OCI-LY7 (cell line): ENCODE measurements around the gene CIITA. TPM values are rescaled to one million over a fixed set of nuclear protein-coding genes. Genes with fewer than 3 reads are reported as not detected.

Source experiments
- BruUV-seq: library from RNA; stranded (reverse); fragments of 400-500 nt; replicated peaks from 2 replicates; lab custom pipeline; 2021; lab: Mats Ljungman, UMichigan
- CTCF ChIA-PET: fragments of 300-600 bp; sonication (Branson Sonifier 250); formaldehyde crosslinking; loops from one replicate; lab custom pipeline; 2022; ENCODE audit warnings: antibody characterized with exemption; ENCODE audit not compliant: unreplicated experiment; lab: Charles Lee
- POLR2A ChIA-PET: fragments of 300-600 bp; sonication (Branson Sonifier 250); formaldehyde crosslinking; loops from one replicate; lab custom pipeline; 2022; ENCODE audit warnings: antibody characterized with exemption; lab: Charles Lee
- DNase-seq: peaks from one replicate; pipeline ENCODE4 v3.0.0-alpha.2; 2015; ENCODE audit warnings: low spot score
- H2AFZ ChIP-seq: fragments of 200-600 bp; sonication (generic), shearing (Covaris generic); 2 replicates; pipeline ENCODE4 v1.6.1; 2014; ENCODE audit warnings: mild to moderate bottlenecking, antibody characterized with exemption, low read length, moderate library complexity
- H3K27ac ChIP-seq: fragments of 200-600 bp; sonication (generic); 2 replicates; pipeline ENCODE4 v1.5.1; 2014; ENCODE audit warnings: mixed run types, low read depth, mild to moderate bottlenecking, moderate library complexity, low read length, inconsistent platforms; ENCODE audit not compliant: poor library complexity, severe bottlenecking
- H3K36me3 ChIP-seq: fragments of 200-600 bp; sonication (generic); 2 replicates; pipeline ENCODE4 v1.6.1; 2014; ENCODE audit warnings: mild to moderate bottlenecking, antibody characterized with exemption, low read length, moderate library complexity, mixed read lengths; ENCODE audit not compliant: insufficient read depth
- H3K4me1 ChIP-seq: fragments of 200-600 bp; sonication (generic); 2 replicates; pipeline ENCODE4 v1.5.1; 2014; ENCODE audit warnings: mild to moderate bottlenecking, low read length; ENCODE audit not compliant: insufficient read depth, poor library complexity, severe bottlenecking
- H3K4me2 ChIP-seq: fragments of 200-600 bp; sonication (generic); 2 replicates; pipeline ENCODE4 v1.6.1; 2014; ENCODE audit warnings: mild to moderate bottlenecking, low read length
- H3K4me3 ChIP-seq: fragments of 200-600 bp; sonication (generic); 2 replicates; pipeline ENCODE4 v1.5.1; 2014; ENCODE audit warnings: mild to moderate bottlenecking, low read depth, low read length; ENCODE audit not compliant: poor library complexity, severe bottlenecking
- H3K79me2 ChIP-seq: fragments of 200-600 bp; sonication (generic); 2 replicates; pipeline ENCODE4 v1.6.1; 2016; ENCODE audit warnings: low read depth, mild to moderate bottlenecking, low read length, moderate library complexity, mixed read lengths; ENCODE audit not compliant: insufficient read depth
- H3K9me2 ChIP-seq: fragments of 200-600 bp; sonication (generic); 2 replicates; pipeline ENCODE4 v1.6.1; 2016; ENCODE audit warnings: mild to moderate bottlenecking, low read length, mixed read lengths; ENCODE audit not compliant: insufficient read depth
- H3K9me3 ChIP-seq: fragments of 200-600 bp; sonication (generic); 2 replicates; pipeline ENCODE4 v1.6.1; 2014; ENCODE audit warnings: mild to moderate bottlenecking, mixed run types, low read length, mixed read lengths
- H4K20me1 ChIP-seq: fragments of 200-600 bp; sonication (generic); 2 replicates; pipeline ENCODE4 v1.6.1; 2014; ENCODE audit warnings: mild to moderate bottlenecking, antibody characterized with exemption, low read length, moderate library complexity, mixed read lengths; ENCODE audit not compliant: insufficient read depth
- CTCF ChIP-seq: fragments of 200-600 bp; sonication (generic); conservative IDR thresholded peaks from 2 replicates; pipeline ENCODE4 v1.5.1; 2014; ENCODE audit warnings: mild to moderate bottlenecking, antibody characterized with exemption, low read length, moderate library complexity, mixed read lengths
- EZH2phosphoT487 ChIP-seq: fragments of 200-600 bp; sonication (generic); IDR thresholded peaks from 2 replicates; pipeline ENCODE4 v1.6.1; 2018; ENCODE audit warnings: low read depth, borderline replicate concordance, mild to moderate bottlenecking, mixed run types, antibody characterized with exemption, low read length, moderate library complexity, mixed read lengths
- intact Hi-C: fragments of 100-400 bp; cut with micrococcal nuclease; formaldehyde crosslinking; loops from one replicate; pipeline ENCODE4 v1.10.0; 2022; ENCODE audit not compliant: unreplicated experiment
- total RNA-seq, 2 experiments: library from RNA; depleted of rRNA in 1 of 2; stranded (reverse); fragments of >200 nt in 1 of 2; shearing (Covaris generic) in 1 of 2; gene quantifications; 2 replicates each; pipeline ENCODE4 v1.2.3, GENCODE V29; 2014 to 2022

The CIITA gene
- total RNA-seq, 2 experiments from 2014 or later, result 68.7 to 101 TPM

- no peaks in the 10 kb centered on the region for H3K9me2 ChIP-seq
- DNase-seq, result no peak
- H3K4me2 ChIP-seq, result no peak overlapping the region
- H3K27ac ChIP-seq, result no peak overlapping the region
- H3K36me3 ChIP-seq, result no peaks in the 10 kb centered on the region
- H3K4me3 ChIP-seq, result no peak overlapping the region
- ChIA-PET POLR2A (interaction anchor here (0.5 kb wide), 1 partner anchor 528 kb away, joined by 4 read pairs; no protein-coding TSS in a partner anchor), CTCF (no interaction called here)
- H3K9me3 ChIP-seq, result no peaks in the 10 kb centered on the region
- H3K4me1 ChIP-seq, result peaks cover 21% of the 10 kb centered on the region
- H3K79me2 ChIP-seq, result no peaks in the 10 kb centered on the region
- no peak overlapping the region for H2AFZ ChIP-seq
- BruUV-seq, result no TSS peak
- H4K20me1 ChIP-seq, result no peaks in the 10 kb centered on the region
- no peak for TF ChIP-seq EZH2phosphoT487
- TF ChIP-seq CTCF, result no peak
- intact Hi-C loops, result no loop called here
These were observed 42.9 kb upstream of the CIITA start for GRCh38 chr16:10834130-10834529.

GRCh38 chr16:10834766-10835165 lies 42.2 kb upstream of the CIITA start:
- Histone ChIP-seq H3K9me3 (no peaks in the 10 kb centered on the region), H2AFZ (no peak overlapping the region), H3K36me3 (no peaks in the 10 kb centered on the region), H3K4me2 (no peak overlapping the region), H4K20me1 (no peaks in the 10 kb centered on the region), H3K79me2 (no peaks in the 10 kb centered on the region), H3K4me1 (peaks cover 21% of the 10 kb centered on the region), H3K9me2 (no peaks in the 10 kb centered on the region), H3K4me3 (no peak overlapping the region), H3K27ac (no peak overlapping the region)
- CTCF ChIA-PET, result no interaction called here
- no TSS peak for BruUV-seq
- TF ChIP-seq CTCF (no peak), EZH2phosphoT487 (no peak)
- no peak for DNase-seq
- intact Hi-C loops, result no loop called here
- POLR2A ChIA-PET, result interaction anchor here (0.5 kb wide), 1 partner anchor 528 kb away, joined by 4 read pairs; no protein-coding TSS in a partner anchor

GRCh38 chr16:10835281-10835931 lies 41.6 kb upstream of the CIITA start:
- CTCF ChIA-PET, result no interaction called here
- H3K4me2 ChIP-seq, result no peak overlapping the region
- H3K4me1 ChIP-seq, result peaks cover 21% of the 10 kb centered on the region
- H3K79me2 ChIP-seq, result no peaks in the 10 kb centered on the region
- TF ChIP-seq EZH2phosphoT487 (no peak), CTCF (no peak)
- H2AFZ ChIP-seq, result no peak overlapping the region
- no peaks in the 10 kb centered on the region for H4K20me1 ChIP-seq
- no TSS peak for BruUV-seq
- intact Hi-C loops, result no loop called here
- POLR2A ChIA-PET, result no interaction called here
- H3K36me3 ChIP-seq, result no peaks in the 10 kb centered on the region
- no peaks in the 10 kb centered on the region for H3K9me3 ChIP-seq
- H3K4me3 ChIP-seq, result no peak overlapping the region
- H3K9me2 ChIP-seq, result no peaks in the 10 kb centered on the region
- H3K27ac ChIP-seq, result no peak overlapping the region
- no peak for DNase-seq
